Hippocampal formation (tissue), 2 donors: ENCODE measurements around the gene LEPROT.
"Not testable (repeated sequence)": the region's sequence is repeated elsewhere in the genome, so short reads cannot be mapped to it uniquely, and the experiment has no call there.

Source experiments
- DNase-seq, 2 donors: peaks; one replicate each; lab custom pipeline; 2025; lab: John Stamatoyannopoulos, UW

LEPROT gene, protein sequence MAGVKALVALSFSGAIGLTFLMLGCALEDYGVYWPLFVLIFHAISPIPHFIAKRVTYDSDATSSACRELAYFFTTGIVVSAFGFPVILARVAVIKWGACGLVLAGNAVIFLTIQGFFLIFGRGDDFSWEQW

DNA sequence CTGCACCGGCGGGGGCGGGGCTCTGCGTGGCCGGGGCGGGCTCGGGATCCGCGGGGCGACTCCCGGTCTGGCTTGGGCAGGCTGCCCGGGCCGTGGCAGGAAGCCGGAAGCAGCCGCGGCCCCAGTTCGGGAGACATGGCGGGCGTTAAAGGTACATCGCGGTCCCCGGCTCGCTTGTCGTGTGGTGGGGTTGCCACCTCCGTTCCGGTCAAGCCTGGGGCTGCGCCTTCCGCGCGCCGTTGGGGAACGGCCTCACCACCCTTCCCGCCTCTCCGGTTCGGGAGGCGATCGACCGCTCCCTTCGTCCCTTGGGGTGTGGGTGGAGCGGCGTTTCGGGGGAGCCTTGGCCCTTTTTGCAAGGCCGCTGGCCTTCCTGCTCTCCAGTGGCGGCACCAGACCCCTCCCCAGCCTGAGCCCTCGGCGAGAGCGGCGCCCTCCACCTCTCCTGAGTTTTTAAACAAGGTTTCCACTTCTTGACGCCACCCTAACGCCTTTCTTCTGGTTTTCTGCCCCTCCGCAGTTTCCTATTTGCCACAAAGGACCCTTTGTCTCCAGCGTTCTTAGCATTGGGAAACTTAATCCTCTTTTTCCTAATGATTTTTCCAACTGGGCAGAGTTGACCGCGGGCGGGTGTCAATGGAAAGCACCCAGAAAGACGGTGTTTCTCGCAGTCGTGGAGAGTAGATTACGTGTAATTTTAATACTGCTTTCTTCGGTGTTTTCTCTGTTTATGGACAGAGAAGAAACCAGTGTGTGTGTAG is at the start of gene LEPROT, which contains the start of gene LEPR:
TSS of gene LEPROT (plus strand) at position 79 of the 761 bp plus-strand sequence. CDS start at position 136, 57 bp downstream.
TSS of gene LEPR (plus strand) at position 79 of the 761 bp plus-strand sequence. CDS start 144,898 bp downstream, outside the sequence.
- DNase-seq: peak in 1 of 2 donors; percentile 27

DNA sequence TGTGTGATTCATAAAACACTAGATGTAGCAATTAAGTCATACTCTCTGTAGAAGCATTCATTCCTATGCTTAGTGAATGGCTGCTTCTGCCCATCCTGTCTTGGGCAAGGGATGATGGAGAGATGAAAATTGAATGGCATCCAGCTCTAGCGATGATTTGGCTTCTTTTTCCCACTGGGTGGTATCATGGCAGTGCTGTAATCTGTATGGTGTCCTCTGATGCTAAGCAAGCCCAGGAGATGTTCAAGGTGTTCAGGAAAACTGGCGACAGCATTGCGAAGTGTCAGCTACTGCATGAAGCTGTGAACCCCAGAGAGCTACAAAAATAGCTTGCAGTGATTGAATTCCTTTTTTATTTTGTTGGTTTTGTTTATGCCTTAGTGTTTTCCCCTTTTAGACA is 48.9 kb upstream of the LEPROT start:
- DNase-seq: no peak

- DNase-seq: peak in 1 of 2 donors; percentile 6
Observed at GRCh38 chr1:65372557-65372956, 47.9 kb upstream of the LEPROT start.

DNA sequence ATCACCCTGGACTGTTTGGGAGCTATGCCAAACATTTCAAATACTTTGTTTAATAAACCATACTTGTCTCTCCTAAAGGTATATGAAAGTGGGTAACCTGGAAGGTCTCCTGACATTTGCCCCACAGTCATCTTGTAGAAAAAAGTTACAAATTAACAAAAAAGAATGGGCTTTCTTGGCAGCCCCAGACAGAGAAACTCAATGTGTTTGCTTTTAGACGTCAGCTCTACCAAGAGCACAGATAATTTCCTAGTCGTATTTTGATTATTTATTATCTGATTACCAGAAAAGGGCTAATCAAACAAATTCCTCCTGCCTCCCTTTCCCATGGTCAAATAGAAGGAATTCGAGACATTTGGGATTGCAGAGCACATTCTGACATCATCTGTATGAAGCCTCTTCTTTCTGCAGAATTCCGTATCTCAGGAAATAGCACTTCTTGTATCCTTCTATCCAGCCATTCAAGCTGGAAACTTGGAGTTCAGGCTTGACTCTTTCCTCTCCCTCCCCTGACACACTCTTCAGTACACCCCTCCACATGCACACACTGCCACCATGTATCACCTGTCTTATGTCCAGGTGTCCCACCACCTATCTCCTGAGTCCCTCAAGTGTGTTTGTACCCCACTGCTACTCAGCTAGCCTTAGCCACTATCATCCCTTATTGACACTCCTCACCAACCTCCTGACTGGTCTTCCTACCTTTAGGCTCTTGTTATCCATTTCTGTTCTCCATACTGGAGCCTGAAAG is 42.8 kb upstream of the LEPROT start:
- DNase-seq: no peak

DNA sequence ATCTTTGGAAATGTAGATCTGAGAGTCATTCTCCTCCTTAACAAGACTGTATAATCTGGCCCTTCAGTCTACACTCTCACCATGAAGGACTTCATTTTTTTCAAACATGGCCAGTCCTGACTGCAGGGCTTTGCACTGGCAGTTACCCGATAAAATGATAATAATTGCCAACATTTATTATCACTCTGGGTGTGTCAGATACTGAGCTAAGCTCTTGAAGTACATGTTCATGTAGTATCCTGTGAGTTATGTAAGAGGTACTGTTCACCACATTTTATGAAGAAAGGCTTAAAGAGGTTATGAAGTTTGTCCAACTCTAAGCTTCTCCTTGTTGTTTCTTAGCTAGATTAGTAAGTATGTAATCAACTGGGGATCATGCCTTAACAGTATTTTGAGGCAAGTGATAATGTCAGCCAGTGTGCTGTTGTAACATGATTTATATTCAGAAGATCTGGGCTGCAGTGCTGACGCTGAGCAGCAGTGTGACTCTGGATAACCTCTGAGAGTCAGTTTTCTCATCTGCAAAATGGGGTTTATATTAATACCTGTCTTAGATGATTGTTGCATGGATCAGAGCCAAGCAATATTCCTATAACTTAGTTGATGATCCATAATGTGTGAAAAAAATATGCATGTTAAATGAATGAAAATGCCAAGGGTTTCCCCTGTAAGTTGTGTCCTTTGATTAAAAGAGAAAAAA is 42.1 kb upstream of the LEPROT start:
- DNase-seq: no peak

GRCh38 chr1:65384426-65384825 is 36.0 kb upstream of the LEPROT start:
- DNase-seq: not testable (repeated sequence)

DNA sequence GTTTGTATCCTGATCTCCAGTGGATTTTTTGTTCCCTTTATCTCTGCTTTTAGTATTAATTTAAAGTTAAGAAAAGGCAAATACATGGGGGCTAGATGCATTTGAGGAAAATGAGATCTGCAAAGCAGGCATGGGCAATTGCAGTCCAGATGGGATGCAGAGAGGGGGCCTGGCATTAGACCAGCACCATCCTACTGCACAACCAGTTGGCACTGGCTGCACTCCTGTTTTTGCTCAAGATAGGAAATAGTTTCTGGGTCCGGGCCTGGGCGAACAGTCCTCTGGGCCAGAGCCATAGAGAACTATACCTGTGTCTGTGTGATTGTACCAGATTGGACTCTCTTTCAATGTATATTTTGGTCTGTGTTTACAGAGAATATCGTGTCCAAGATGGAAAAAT is 34.0 kb upstream of the LEPROT start:
- no peak for DNase-seq

GRCh38 chr1:65387821-65388220 is 32.6 kb upstream of the LEPROT start:
- DNase-seq: no peak

GRCh38 chr1:65388908-65389695 is 31.4 kb upstream of the LEPROT start:
- no peak for DNase-seq

- DNase-seq: no peak
Observed at GRCh38 chr1:65392497-65392896, 28.0 kb upstream of the LEPROT start.

GRCh38 chr1:65393347-65393746 is 27.1 kb upstream of the LEPROT start:
- no peak for DNase-seq

GRCh38 chr1:65393928-65394327 is 26.5 kb upstream of the LEPROT start:
- no peak for DNase-seq

DNA sequence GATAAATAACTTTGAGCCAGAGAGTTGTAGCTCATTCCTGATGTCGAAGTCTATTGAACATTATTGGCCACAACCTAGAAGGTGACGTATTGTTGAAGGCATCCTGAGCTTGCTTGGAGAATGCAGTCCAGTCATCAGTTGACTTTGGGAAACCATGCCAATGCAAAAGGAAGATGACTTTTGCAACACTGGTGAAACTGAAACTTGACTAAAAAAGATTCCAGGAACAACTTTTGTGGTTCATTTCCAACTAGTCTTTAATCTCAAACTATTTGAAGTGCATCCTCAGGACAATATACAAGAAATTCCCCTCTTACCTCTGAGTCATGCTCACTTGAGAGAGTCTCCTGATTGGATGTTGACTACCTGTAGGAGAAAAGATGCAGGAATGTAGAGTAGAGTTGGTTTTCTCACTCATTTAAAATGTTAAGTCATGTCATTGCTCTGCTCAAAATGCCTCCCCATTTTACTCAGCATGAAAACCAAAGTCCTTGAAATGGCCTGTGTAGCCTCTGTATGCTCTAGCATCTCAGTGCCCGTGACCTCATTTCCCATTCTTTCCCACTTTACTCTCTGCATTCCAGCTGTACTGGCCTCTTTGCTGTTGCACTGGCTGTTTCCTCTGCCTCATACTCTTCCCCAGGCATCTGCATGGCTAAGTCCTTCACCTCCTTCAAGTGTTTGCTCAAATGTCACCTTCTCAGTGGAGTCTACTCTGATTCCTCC is 24.4 kb upstream of the LEPROT start:
- DNase-seq: no peak

GRCh38 chr1:65398083-65398482 is 22.4 kb upstream of the LEPROT start:
- DNase-seq: no peak

GRCh38 chr1:65399003-65399402 is 21.5 kb upstream of the LEPROT start:
- DNase-seq: no peak

GRCh38 chr1:65401612-65402011 is 18.9 kb upstream of the LEPROT start:
- DNase-seq: peak in 1 of 2 donors; percentile 14

DNA sequence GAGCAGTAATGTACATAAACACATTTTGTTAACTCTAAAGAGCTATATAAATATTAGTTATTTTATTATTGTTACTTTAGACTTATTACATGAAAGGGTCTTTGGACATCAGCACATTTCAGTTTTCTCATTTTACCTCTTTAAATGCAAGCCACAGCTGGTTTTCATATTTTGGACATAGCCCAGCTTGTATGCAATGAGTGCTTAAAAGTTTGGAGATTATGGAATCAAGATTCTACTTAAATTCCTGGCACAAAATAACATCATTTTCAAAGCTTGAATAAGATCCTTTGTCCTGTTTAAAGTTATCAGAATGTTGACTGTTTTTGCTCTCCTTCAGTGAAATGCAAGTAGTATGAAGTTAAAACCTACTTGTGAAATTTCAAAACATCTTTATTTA is 15.5 kb upstream of the LEPROT start:
- no peak for DNase-seq

DNA sequence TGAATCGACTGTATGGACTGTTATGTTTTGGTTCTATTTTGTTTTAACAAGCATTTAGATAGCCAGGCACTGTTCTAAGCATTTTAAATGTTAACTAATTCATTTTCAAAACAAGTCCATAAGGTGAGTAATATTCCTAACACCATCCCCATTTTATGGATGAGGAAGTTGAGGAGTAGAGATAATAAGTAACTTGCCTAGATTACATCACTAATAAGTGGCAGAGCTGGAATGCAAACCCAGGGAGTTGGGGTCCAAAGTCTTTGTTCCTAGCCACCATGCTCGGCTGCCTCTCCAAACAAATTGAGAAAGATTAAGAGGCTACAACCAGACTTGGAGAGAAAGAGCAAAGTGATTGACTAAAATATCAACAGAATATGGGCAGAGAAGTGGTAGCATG is 12.6 kb upstream of the LEPROT start:
- DNase-seq: no peak

GRCh38 chr1:65409314-65409713 is 11.2 kb upstream of the LEPROT start:
- no peak for DNase-seq

- DNase-seq: no peak
Observed at GRCh38 chr1:65409816-65410326, 10.6 kb upstream of the LEPROT start.
